Central memory CD4-positive, alpha-beta T cell (primary cell): ENCODE results near the gene RPS19BP1.
A peak's percentile ranks its signal among the peaks of the same experiment; 100 is the strongest.
"Not testable (repeated sequence)": the region's sequence is repeated elsewhere in the genome, so short reads cannot be mapped to it uniquely, and the experiment has no call there.

Experiments used
- DNase-seq: peaks from one replicate; pipeline ENCODE4 v3.0.0; 2022

RPS19BP1 gene

DNA sequence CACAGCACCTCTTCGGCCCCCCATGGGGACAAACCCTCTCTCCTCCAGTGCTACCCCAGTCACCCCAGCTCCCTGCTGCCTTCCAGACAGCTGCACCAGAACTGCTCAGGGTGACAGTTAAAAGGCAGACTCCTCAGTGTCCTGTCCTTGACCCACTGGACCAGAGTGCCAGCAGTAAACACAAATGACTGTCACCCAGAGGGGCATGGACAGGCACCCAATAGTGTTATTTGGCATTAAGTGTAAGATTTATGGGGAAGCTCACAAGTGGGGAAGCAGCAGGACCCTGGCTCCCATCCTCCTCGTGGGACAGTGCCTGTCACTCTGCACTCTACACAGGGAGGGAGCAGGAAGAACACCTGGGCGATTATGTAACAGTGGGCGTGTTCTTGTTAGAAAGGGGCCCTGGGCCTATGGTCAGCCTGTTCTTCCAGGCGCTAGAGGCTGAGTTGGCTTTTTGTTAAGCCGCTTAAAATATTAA is 5.0 kb downstream of the RPS19BP1 start:
- DNase-seq, result no peak

DNA sequence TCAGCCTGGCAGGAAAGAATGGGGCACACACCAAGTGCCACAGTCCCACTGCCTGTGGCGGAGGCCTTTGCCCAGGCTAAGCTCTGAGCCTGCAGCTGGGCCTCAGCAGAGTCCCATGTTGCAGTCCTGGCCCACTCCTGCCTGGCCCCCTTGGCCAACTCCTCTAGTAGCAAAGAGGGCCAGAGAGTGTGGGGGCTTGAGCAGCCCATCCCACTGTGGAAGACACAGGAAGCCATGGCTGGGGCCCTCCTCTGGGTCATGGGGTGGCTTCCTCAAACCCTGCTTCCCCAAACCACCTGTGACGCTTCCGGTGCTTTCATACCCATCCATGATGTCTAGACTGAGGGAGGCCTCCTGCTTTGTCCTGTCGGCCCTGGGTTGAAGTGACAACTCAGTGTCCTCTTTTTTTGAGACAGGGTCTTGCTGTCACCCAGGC is 5.8 kb downstream of the RPS19BP1 start:
- DNase-seq, result peak; percentile 54

DNA sequence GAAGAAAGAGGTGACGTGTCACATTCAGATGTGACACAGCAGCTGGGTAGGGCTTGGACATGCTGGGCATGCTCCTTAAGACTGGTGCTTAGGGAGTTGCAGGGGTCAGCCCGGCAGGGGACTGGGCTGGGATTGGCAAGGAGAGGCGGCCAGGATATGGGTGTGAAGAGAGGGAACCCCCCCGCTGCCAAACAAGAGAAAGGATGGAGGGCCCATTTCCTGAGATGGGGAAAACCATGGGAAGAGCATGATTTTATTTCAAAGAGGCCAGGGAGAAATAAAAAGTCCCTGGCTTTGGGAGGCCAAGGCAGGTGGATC is 6.9 kb downstream of the RPS19BP1 start:
- no peak for DNase-seq

DNA sequence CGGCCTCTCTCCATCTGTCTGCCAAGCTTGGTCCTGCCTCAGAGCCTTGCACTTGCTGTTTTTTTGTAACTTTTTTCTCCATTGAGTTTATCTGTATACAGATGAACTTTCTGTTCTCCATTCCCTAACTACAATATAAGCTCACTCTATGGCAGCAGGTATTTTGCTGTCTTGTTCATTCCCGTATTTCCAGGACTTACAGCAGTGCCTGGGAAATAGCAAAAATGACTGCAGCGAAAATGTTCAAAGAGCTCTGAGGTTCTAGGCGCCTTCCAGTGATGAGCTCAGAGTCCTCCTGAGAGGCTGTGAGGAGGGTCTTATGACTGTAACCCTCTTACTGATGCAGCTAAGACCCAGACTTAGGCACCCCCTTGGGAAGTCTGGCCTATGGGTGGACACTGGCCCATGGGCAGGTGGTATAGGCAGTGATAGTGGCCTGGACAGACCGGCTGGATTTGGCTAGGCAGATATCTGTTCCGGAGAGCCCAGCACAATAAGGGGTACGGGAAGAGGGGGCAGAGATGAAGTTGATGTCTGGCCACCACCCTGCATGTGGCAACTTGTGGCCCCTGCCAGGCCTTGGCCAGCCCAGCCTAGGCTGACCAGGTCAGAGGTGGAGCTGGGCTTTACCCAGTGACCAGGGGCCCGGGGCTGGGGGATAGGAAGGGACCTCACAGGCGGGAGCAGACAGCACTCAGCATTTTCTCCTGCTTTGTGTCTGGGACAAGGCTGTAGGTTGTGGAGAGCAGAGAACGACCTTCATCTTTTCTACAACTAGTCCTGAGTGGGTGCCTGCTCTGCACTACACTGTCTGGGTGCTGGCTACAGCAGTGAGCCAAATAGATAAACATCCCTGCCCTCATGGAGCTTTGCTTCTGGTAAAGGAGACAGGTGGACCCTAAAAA is 7.5 kb downstream of the RPS19BP1 start:
- DNase-seq, result no peak

DNA sequence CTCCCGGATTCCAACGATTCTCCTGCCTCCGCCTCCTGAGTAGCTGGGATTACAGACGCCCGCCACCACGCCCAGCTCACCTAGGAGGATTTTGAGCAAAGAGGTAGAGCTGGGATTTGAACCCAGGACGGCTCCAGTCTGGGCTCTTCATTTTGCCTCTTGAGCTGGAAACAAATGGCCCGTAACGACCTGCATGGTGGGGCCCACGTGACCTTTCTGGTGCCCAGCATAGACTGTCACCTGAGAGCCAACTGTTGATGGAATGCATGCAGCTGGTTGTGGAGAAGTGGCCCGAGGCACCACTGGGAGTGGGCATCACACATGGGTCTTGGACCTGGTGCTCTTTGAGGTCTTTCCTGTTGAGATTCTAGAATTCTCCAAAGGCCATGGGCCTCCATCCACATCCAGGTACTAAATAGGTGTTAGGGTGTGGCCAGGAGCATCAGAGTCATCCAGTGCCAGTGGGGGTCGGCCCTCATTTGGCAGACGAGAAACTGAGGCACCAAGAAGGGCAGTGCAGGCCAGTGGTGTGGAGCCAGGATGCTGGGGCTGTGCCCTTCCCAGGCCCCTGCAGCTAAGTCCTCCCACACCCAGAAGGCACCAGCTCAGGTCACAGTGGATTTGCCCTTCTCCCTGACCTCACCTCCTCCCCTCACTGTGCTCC is 8.3 kb downstream of the RPS19BP1 start:
- DNase-seq, result no peak

DNA sequence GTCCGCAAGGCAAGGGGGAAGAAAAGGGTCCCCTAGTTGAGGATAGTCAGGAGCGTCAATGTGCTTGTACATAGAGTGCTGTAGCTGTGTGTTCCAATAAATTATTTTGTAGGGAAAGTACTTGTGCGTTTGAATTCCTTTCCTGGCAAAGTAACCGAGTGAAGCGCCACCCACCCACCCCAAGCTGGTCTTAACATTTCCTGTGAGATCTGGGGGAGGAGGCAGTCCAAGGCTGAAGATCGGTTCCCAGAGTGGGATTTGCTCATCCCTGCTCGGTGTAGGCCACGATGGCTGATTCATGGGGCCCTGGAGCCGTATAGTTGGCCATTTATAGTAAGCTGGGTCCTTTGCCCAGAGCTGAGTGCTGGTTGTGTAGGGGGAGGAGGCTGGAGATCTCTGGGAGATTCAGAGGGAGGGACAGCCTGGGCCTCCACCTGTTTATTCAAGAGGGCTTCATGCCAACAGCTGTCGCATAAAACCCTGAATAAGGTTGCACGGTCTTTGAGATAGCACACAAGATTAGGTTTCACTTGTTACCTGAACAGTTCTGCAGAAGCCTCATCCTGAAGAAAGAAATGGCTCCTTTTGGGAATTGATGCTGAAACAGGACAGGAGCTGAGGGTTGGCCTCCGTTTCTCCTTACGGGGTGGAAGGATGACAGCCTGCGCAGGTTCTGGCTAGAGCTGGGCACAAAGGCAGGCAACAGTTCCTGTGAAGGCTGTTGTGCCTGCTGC is 9.8 kb downstream of the RPS19BP1 start:
- DNase-seq, result no peak

DNA sequence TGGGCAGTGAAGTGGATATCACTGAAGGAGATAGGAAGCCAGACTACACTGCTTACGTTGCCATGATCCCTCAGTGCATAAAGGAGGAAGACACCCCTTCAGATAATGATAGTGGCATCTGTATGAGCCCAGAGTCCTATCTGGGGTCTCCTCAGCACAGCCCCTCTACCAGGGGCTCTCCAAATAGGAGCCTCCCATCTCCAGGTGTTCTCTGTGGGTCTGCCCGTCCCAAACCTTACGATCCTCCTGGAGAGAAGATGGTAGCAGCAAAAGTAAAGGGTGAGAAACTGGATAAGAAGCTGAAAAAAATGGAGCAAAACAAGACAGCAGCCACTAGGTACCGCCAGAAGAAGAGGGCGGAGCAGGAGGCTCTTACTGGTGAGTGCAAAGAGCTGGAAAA is 10.5 kb downstream of the RPS19BP1 start:
- DNase-seq, result not testable (repeated sequence)

DNA sequence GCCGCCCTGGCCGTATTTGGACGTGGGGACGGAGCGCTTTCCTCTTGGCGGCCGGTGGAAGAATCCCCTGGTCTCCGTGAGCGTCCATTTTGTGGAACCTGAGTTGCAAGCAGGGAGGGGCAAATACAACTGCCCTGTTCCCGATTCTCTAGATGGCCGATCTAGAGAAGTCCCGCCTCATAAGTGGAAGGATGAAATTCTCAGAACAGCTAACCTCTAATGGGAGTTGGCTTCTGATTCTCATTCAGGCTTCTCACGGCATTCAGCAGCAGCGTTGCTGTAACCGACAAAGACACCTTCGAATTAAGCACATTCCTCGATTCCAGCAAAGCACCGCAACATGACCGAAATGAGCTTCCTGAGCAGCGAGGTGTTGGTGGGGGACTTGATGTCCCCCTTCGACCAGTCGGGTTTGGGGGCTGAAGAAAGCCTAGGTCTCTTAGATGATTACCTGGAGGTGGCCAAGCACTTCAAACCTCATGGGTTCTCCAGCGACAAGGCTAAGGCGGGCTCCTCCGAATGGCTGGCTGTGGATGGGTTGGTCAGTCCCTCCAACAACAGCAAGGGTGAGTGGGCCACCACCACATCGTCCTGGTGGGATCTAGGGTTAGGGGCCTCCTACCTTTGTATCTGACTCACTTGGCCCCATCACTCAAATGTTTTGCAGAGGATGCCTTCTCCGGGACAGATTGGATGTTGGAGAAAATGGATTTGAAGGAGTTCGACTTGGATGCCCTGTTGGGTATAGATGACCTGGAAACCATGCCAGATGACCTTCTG is 11.3 kb downstream of the RPS19BP1 start:
- not testable (repeated sequence) for DNase-seq

DNA sequence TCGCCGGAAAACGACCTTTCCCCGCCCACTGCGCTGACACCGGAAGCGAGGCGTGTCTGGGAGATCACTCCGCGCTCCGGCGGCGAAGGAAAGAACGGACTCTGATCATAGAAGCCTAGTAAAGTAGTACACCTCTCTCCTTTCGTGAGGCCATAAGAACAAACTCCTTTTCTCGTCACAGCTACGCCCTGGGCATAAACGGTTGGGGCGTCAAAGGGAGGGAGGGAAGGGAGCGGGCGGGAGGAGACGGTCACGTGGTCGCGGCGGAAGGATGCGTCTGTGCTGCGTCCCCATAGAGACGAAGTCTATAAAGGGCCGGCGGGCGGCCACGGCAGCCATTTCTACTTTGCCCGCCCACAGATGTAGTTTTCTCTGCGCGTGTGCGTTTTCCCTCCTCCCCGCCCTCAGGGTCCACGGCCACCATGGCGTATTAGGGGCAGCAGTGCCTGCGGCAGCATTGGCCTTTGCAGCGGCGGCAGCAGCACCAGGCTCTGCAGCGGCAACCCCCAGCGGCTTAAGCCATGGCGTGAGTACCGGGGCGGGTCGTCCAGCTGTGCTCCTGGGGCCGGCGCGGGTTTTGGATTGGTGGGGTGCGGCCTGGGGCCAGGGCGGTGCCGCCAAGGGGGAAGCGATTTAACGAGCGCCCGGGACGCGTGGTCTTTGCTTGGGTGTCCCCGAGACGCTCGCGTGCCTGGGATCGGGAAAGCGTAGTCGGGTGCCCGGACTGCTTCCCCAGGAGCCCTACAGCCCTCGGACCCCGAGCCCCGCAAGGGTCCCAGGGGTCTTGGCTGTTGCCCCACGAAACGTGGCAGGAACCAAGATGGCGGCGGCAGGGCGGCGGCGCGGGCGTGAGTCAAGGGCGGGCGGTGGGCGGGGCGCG is 12.1 kb downstream of the RPS19BP1 start, which contains the start of gene ATF4:
Gene ATF4, plus strand, starts transcription at position 337 of the 880 bp plus-strand sequence. CDS start 884 bp downstream, outside the sequence.
- DNase-seq, result peak; percentile 52

DNA sequence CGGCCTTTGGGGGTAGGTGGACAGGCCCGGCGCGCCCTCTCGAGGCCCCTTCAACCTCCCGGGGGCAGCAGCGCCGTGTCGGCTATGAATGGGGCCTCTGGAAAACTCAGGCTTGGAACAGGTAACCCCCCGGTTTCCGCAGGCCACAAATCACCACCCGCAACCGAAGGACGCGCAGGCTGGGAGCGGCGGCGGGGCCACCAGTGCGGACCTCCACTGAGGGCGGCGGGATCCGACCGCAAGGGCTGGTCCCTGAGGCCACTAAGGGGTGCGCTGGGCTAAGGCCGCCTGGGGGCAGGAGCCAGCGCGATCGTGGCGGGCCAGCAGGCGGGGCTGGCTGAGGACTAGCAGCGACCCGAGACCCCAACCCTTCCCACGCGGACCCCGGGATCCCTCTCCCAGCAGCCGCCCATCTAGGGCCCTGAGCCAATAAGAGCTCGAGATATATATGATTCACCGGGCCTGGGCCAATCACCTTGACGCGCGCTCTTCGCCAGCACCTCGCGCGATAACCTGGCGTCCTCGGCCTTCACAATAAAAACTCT is 12.8 kb downstream of the RPS19BP1 start:
- peak; percentile 96 for DNase-seq

DNA sequence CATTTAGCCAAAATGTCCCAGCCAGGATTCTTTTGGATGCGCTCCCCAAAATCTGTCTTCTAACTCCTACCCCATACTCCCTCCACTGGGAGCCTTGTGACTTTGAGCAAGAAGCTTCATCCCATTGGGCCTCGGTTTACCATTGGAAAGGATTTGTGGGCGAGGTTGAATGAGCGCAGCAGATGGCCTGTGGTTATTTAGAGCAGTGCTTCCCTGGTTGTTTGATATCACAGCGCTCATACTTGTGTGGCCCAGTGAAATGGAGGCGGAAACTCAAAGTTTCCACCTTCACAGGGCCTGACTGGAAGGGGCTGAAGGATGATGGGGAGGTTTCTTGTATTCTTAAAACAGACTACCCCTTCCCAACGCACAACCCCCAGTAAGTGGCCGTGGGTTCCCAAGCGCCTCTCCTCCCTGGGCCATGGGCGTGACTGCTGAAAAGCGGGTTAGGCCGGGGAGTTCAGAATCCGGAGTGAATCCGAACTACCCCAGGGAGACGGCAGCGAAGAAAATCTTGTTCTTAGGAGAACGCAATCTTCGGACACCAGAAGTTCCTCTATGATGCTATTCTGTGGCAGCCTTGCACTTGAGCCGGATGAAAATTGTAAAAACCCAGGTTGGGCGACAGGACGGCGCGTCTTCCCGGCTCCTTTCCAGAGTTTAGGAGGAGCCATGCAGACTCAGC is 13.4 kb downstream of the RPS19BP1 start:
- no peak for DNase-seq

DNA sequence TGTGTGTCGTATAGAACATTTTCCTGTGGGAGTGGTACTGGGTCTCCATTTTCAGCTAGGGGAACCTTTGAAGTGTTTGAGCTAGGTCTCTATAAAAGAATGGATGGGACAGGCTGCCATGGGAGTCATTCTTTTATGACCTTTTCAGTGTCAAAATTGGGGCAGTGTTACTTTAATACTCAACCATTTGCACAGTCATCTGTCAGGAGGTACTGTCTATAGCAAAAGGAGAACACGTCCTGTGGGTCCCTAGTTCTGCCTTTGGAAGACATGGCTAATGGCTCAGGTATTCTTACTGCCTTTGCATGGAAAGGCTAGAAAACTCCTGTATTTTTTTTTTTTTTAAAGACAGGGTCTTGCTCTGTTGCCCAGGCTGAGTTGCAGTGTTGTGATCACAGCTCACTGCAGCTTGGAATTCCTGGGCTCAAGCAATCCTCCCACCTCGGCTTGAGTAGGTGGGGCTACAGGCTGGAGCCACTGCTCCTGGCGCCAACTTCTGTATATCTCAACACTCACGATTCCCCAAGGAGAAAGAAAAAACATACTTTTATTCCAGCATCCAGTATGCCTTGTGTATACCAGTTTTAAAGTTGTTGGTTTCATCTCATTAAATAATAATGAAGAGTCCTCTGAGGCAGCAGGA is 14.3 kb downstream of the RPS19BP1 start:
- no peak for DNase-seq

DNA sequence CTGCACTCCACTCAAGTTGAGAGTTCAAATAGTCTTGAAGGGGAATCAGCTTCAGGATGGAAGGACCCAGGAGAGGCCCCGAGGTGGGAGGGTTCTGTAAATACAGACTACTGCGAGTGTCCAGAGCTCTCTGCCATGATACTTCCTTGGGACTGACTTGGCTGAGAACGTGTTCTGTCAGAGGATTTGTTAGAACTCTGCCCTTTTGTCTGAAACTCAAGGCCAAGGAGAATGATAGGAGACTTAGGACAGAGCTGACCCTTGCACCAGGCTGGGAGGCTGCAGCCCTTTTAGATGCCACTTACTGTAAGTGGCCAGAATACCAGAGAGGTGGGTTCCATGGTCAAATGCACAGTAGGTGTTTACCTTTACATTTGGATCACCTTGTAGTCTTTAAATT is 15.1 kb downstream of the RPS19BP1 start:
- no peak for DNase-seq

DNA sequence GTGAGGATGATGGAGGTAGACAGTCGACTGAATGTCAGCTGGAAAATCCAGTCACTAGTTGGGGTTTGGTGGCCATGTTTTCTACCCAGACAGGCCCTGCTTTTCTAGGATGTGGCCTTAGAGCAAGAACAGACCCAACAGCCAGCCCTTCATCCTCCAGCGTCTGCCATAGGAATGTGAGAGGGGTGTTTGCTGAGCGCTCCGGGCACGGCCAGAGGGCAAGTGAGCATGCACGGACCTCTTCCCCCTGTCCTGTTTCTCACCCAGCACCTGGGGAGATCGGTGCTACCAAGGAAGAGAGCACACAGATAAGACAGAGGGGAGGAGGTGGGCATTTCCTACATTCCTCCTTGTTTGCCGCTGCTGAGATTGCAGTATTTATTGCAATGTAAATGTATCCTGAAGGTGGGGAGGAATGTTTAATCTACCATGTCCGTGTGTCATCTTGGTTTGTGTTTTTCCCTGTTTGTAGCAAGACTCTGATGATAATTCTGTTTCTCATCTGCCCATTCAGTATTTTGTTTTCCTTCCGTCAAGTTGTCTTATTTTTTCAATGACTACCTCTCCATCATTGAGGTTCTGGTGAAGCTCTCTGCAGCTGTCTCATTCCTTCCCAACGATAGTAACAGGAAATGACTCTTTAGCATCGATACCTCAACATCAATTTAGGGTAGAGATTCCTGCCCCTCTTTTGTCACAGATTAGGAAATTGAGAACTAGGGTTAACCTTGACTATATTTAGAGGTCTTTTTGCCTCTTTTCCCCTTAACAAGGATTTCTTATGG is 17.1 kb downstream of the RPS19BP1 start:
- DNase-seq, result no peak

DNA sequence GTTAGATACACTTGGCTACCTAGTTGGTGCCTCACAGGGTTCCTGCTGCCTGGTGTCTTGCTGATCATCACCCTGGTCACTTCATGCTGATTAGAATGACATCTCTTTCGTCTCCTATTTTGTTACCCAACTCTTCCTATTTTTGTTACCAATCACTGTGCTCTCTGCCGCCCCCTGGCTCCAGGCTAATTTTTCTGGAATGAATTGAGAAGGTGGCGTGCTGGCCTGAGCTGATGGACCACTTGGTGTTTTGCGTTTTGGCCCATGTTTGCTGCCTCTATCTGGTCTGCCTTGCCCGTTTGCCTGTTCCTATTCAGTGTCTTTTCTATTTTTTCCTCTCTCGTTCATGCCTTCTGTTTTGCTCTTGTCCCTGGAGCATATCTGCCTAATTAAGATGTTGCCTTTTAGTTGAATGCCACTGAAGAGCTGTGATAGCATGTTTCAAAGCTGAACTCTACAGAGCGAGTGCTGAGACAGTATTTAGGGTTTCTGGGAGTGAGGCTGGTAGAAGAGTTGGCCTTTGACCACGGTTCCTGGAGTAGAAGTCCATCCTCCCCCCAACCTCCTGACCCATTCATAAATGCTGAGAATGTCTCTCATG is 18.1 kb downstream of the RPS19BP1 start:
- DNase-seq, result no peak

DNA sequence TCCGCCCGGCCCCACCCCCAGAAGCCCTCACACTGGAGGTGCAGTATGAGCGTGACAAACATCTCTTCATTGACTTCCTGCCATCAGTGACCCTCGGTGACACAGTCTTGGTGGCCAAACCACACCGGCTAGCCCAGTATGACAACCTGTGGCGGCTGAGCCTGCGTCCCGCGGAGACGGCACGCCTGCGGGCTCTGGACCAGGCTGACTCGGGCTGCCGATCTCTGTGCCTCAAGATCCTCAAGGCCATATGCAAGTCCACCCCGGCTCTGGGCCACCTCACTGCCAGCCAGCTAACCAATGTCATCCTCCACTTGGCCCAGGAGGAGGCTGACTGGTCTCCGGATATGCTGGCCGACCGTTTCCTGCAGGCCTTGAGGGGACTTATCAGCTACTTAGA is 18.8 kb downstream of the RPS19BP1 start:
- no peak for DNase-seq

DNA sequence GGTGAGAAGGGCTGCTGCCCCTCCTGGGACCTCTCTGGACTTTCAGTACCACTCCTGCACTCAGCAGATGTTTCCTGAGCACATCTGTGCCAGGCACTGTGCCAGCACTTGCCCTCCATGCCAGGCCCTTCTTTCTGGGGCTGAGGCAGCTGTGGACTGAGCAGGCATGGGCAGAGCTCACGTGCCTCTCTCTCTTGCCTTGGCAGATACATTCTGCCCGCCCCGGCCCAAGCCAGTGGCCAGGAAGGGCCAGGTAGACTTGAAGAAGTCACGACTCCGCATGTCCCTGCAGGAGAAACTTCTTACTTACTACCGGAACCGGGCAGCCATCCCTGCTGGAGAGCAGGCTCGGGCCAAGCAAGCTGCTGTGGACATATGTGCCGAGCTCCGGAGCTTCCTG is 20.5 kb downstream of the RPS19BP1 start:
- no peak for DNase-seq

DNA sequence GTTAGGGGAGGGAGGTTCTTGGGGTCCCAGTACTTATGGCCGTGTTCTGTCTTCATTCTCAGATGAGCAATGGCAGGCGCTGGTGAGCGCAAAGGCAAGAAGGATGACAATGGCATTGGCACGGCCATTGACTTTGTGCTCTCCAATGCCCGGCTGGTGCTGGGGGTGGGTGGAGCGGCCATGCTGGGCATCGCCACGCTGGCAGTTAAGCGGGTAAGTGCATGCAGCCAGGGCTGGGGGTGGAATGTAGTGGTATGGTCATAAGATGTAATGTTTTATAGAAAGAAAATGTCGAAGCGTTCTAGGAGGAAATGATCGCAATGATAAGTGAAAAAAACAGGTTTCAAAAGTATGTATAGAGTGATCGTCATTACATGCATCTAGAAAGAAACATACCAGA is 21.3 kb downstream of the RPS19BP1 start:
- no peak for DNase-seq
